Endodermal cell (in vitro differentiated cells): Measurements from ENCODE around the gene HLA-DOA. TPM values are rescaled to one million over a fixed set of nuclear protein-coding genes. Genes with fewer than 3 reads are reported as not detected.

Experiments
- DNase-seq: peaks from one replicate; pipeline ENCODE4 v3.0.0-alpha.2; 2017
- H3K27ac ChIP-seq: 2 replicates; pipeline ENCODE4 v1.5.1; 2013; ENCODE audit warnings: mild to moderate bottlenecking, low read depth, low read length, moderate library complexity
- H3K27me3 ChIP-seq: 2 replicates; pipeline ENCODE4 v1.6.1; 2013; ENCODE audit warnings: mild to moderate bottlenecking, low read length, moderate library complexity; ENCODE audit not compliant: insufficient read depth, control insufficient read depth, poor library complexity, severe bottlenecking
- H3K36me3 ChIP-seq: 2 replicates; pipeline ENCODE4 v1.7.0; 2013; ENCODE audit warnings: mild to moderate bottlenecking, low read length, moderate library complexity; ENCODE audit not compliant: control insufficient read depth, insufficient read depth
- H3K4me1 ChIP-seq: one replicate; pipeline ENCODE4 v1.7.0; 2013; ENCODE audit warnings: low read length; ENCODE audit not compliant: control insufficient read depth, insufficient read depth
- H3K4me3 ChIP-seq: 2 replicates; pipeline ENCODE4 v1.5.1; 2013; ENCODE audit warnings: mild to moderate bottlenecking, low read length, moderate library complexity
- H3K9ac ChIP-seq: 2 replicates; pipeline ENCODE4 v1.6.1; 2013; ENCODE audit warnings: mild to moderate bottlenecking, low read length, moderate library complexity; ENCODE audit not compliant: poor library complexity, severe bottlenecking; ENCODE audit errors: extremely low read depth
- H3K9me3 ChIP-seq: 2 replicates; pipeline ENCODE4 v1.6.1; 2013; ENCODE audit warnings: mild to moderate bottlenecking, low read length, moderate library complexity; ENCODE audit not compliant: control insufficient read depth
- H3K27ac Mint-ChIP-seq: 2 replicates; pipeline ENCODE4 v1.8.0; 2020; ENCODE audit warnings: mixed read lengths
- H3K27me3 Mint-ChIP-seq: 2 replicates; pipeline ENCODE4 v1.8.0; 2021; ENCODE audit warnings: mild to moderate bottlenecking, mixed read lengths; ENCODE audit not compliant: insufficient read depth
- H3K36me3 Mint-ChIP-seq: 2 replicates; pipeline ENCODE4 v1.8.0; 2020; ENCODE audit warnings: low read depth, mixed read lengths
- H3K4me1 Mint-ChIP-seq: 2 replicates; pipeline ENCODE4 v1.8.0; 2020; ENCODE audit warnings: mixed read lengths
- H3K4me3 Mint-ChIP-seq: 2 replicates; pipeline ENCODE4 v1.8.0; 2020; ENCODE audit warnings: mild to moderate bottlenecking, moderate library complexity, mixed read lengths
- H3K9me3 Mint-ChIP-seq: 2 replicates; pipeline ENCODE4 v1.8.0; 2020; ENCODE audit warnings: mild to moderate bottlenecking, mixed read lengths
- WGBS, 2 experiments: methylation state at CpG; one replicate each; pipeline versions ENCODE4 v1.1.5 to v1.1.7; 2013; ENCODE audit warnings: missing lambda C conversion rate in 2 of 2, mixed read lengths in 1 of 2; ENCODE audit not compliant: insufficient coverage in 1 of 2, insufficient read length in 1 of 2; 5-methylcytosine and 5-hydroxymethylcytosine counted together
- total RNA-seq, 2 donors: library from RNA; stranded (reverse); fragmentation: NEBNext Ultra II Directional in 1 of 2; extraction: Animal tissue kit (Norgen Biotek cat#: 25700) in 1 of 2; gene quantifications; 2 replicates in 1 of 2; 3 replicates in 1 of 2; pipeline ENCODE4 v1.2.1, GENCODE V29; 2021
- TF ChIP-seq, protein P1 (sequence below): fragments of 200-600 bp; sonication (generic); conservative IDR thresholded peaks from 2 replicates; pipeline ENCODE4 v1.5.0; 2021; ENCODE audit warnings: antibody characterized with exemption, mild to moderate bottlenecking

The HLA-DOA gene
- total RNA-seq, 2 donors from 2014 or later, result 10.6 to 11.1 TPM

DNA sequence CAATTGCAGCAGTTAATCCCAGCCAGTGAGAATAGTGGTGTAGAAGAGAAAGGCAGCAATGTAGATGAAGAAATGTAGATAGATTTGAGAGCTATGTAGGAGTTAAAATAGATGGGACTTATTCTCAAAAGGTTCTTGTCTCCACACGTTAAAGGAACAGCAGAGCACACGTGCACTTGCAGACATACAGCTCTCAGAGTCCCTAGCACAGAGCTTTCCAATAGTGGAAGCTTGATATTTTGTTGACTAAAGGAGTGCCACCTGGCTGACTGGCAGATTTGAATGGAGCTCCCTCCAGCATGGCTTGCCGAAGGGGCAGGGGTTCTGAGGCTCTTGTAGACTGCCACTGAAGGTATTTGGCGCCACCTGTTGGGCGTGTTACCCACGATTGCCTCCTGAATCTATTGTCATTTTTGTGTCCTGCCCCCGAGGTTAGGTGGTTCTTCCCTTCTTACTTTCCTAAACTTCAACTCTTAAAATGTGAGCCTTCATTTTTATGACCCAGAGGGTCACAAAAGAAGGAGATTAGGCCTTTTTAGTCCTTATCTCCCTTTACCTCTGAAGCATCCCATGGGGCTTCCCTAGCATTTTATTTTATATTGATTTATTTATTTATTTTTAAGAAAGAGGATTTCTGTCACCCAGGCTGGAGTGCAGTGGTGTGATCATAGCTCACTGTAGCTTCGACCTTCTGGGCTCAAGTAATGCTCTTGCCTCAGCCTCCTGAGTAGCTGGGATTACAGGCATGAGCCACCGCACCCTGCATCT lies 24.6 kb downstream of the HLA-DOA start:
- Histone ChIP-seq H3K9ac (no peak overlapping the region), H3K27me3 (no peaks in the 10 kb centered on the region), H3K4me1 (peaks cover 5% of the 10 kb centered on the region), H3K9me3 (no peaks in the 10 kb centered on the region), H3K27ac (peak overlapping the region; percentile 12), H3K4me3 (no peak overlapping the region), H3K36me3 (peaks cover 22% of the 10 kb centered on the region)
- Mint-ChIP-seq H3K27ac (no peak overlapping the region), H3K36me3 (peaks cover 23% of the 10 kb centered on the region), H3K27me3 (peaks cover 2% of the 10 kb centered on the region), H3K4me1 (peaks cover 18% of the 10 kb centered on the region), H3K9me3 (no peaks in the 10 kb centered on the region), H3K4me3 (no peak overlapping the region)
- WGBS, 2 experiments, result 21 to 22% methylated on average over 8 to 9 of the region's 9 CpGs
- TF ChIP-seq, protein P1, sequence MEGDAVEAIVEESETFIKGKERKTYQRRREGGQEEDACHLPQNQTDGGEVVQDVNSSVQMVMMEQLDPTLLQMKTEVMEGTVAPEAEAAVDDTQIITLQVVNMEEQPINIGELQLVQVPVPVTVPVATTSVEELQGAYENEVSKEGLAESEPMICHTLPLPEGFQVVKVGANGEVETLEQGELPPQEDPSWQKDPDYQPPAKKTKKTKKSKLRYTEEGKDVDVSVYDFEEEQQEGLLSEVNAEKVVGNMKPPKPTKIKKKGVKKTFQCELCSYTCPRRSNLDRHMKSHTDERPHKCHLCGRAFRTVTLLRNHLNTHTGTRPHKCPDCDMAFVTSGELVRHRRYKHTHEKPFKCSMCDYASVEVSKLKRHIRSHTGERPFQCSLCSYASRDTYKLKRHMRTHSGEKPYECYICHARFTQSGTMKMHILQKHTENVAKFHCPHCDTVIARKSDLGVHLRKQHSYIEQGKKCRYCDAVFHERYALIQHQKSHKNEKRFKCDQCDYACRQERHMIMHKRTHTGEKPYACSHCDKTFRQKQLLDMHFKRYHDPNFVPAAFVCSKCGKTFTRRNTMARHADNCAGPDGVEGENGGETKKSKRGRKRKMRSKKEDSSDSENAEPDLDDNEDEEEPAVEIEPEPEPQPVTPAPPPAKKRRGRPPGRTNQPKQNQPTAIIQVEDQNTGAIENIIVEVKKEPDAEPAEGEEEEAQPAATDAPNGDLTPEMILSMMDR, result peak; percentile 89
- DNase-seq, result peak; percentile 96

DNA sequence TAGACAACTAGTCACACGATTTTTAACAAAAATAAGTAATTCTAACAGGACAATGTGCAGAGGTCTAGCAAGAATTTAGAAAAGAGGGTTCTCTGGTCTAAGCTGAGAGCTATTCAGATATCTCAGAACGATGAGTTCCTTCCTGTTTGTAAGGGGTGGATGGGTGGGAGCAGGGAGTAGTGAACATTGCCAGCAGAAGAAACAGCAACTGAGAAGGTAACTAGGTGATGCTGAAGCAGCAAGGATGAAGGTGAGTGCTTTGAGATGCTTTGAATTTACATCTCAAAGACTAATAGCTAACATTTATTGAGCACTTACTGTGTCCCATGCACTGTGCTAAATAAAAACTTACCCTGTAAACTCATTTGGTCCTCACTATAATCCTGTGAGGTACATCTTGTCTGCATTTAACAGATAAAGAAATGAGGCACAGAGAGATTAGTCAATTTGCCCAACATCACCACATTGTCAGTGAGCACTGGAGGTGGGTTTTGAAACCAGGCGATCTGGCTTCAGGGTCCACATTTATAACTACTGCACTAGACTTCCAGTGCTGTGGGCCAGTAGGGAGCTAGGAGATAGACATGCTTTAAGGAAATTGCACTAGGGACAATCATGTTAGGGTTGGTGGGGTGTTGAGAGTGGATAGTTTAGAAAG lies 25.3 kb downstream of the HLA-DOA start:
- H3K4me3 Mint-ChIP-seq, result no peak overlapping the region
- no peak overlapping the region for H3K4me3 ChIP-seq
- H3K27me3 ChIP-seq, result no peaks in the 10 kb centered on the region
- H3K4me1 Mint-ChIP-seq, result peaks cover 21% of the 10 kb centered on the region
- WGBS, 2 experiments, result 73 to 89% methylated on average over 2 to 3 of the region's 3 CpGs
- H3K9me3 Mint-ChIP-seq, result no peaks in the 10 kb centered on the region
- no peak for DNase-seq
- H3K9me3 ChIP-seq, result no peaks in the 10 kb centered on the region
- TF ChIP-seq, protein P1, result no peak
- no peak overlapping the region for H3K27ac Mint-ChIP-seq
- H3K27ac ChIP-seq, result peak overlapping the region; percentile 12
- H3K9ac ChIP-seq, result no peak overlapping the region
- peaks cover 30% of the 10 kb centered on the region for H3K36me3 Mint-ChIP-seq
- H3K36me3 ChIP-seq, result peaks cover 29% of the 10 kb centered on the region
- H3K27me3 Mint-ChIP-seq, result peaks cover 2% of the 10 kb centered on the region
- peaks cover 5% of the 10 kb centered on the region for H3K4me1 ChIP-seq

DNA sequence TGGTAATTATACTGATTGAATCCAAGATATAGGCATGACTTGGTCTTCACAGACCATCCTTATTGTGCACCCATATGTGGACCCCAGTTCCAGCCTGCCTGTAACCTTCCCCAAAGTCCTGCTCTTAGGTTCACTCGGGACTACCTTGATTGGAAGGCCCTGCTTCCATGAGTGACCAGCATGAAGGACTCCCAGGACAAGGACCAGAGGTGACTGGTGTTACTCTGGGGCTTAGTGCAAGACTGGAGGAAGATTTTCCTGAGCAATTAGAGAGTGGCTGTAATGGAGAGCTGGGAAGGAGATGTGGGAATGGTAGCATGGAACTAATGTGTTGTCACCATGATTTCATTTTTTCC lies 25.9 kb downstream of the HLA-DOA start:
- H3K27me3 ChIP-seq, result no peaks in the 10 kb centered on the region
- peaks cover 36% of the 10 kb centered on the region for H3K36me3 Mint-ChIP-seq
- peak; percentile 60 for DNase-seq
- no peak overlapping the region for H3K9ac ChIP-seq
- H3K27ac Mint-ChIP-seq, result peak overlapping the region; percentile 41
- H3K4me3 ChIP-seq, result no peak overlapping the region
- 83% methylated on average over 1 of the region's 1 CpG; no CpG with 5 or more reads in 1 of the 2 experiments for WGBS, 2 experiments
- H3K9me3 Mint-ChIP-seq, result no peaks in the 10 kb centered on the region
- H3K4me3 Mint-ChIP-seq, result no peak overlapping the region
- TF ChIP-seq, protein P1, result no peak
- no peak overlapping the region for H3K27ac ChIP-seq
- peaks cover 2% of the 10 kb centered on the region for H3K27me3 Mint-ChIP-seq
- H3K4me1 Mint-ChIP-seq, result peaks cover 24% of the 10 kb centered on the region
- peaks cover 5% of the 10 kb centered on the region for H3K4me1 ChIP-seq
- H3K36me3 ChIP-seq, result peaks cover 35% of the 10 kb centered on the region
- no peaks in the 10 kb centered on the region for H3K9me3 ChIP-seq
